WTC11 (cell line): ENCODE results near the gene PRKCE. TPM values are rescaled to one million over a fixed set of nuclear protein-coding genes. Genes with fewer than 3 reads are reported as not detected.

Experiments
- ATAC-seq: fragments of 200-7000 bp; cut with Tn5 transposase; 2 replicates; pipeline ENCODE4 v1.10.0; 2021; ENCODE audit warnings: mild to moderate bottlenecking, moderate library complexity
- CTCF ChIA-PET: fragments of 300-600 bp; sonication (Branson Sonifier 250); formaldehyde crosslinking; loops from one replicate; lab custom pipeline; 2021; ENCODE audit warnings: antibody characterized with exemption; lab: Charles Lee
- POLR2A ChIA-PET: fragments of 350-600 bp; sonication (Branson Sonifier 250); formaldehyde crosslinking; loops from one replicate; lab custom pipeline; 2021; ENCODE audit warnings: antibody characterized with exemption; lab: Charles Lee
- DNase-seq: peaks from one replicate; pipeline ENCODE4 v3.0.0; 2021; ENCODE audit warnings: low spot score
- H3K27ac Mint-ChIP-seq: 2 replicates; pipeline ENCODE4 v1.8.0; 2021; ENCODE audit warnings: mixed read lengths
- H3K27me3 Mint-ChIP-seq: 2 replicates; pipeline ENCODE4 v1.8.0; 2021; ENCODE audit warnings: low read depth, mild to moderate bottlenecking, moderate library complexity, mixed read lengths
- H3K36me3 Mint-ChIP-seq: 2 replicates; pipeline ENCODE4 v1.8.0; 2021; ENCODE audit warnings: mixed read lengths
- H3K4me1 Mint-ChIP-seq: 2 replicates; pipeline ENCODE4 v1.8.0; 2022; ENCODE audit warnings: mixed read lengths
- H3K4me3 Mint-ChIP-seq: 2 replicates; pipeline ENCODE4 v1.8.0; 2021; ENCODE audit warnings: mild to moderate bottlenecking, moderate library complexity, mixed read lengths
- H3K9me3 Mint-ChIP-seq: 2 replicates; pipeline ENCODE4 v1.8.0; 2021; ENCODE audit warnings: mixed read lengths
- ATF1 ChIP-seq: sonication (generic); formaldehyde crosslinking; IDR thresholded peaks from 2 replicates; pipeline ENCODE4 v1.8.1; 2023; ENCODE audit warnings: mild to moderate bottlenecking, moderate library complexity, missing genetic modification reagents
- EMX1 ChIP-seq: fragments of 250-450 bp; sonication (Bioruptor Pico); IDR thresholded peaks from 2 replicates; pipeline ENCODE4 v1.8.0; 2021; ENCODE audit warnings: mild to moderate bottlenecking
- GABPB1 ChIP-seq: sonication (generic); formaldehyde crosslinking; IDR thresholded peaks from 2 replicates; pipeline ENCODE4 v1.8.1; 2023; ENCODE audit warnings: mild to moderate bottlenecking, missing genetic modification reagents
- MXD4 ChIP-seq: fragments of 250-450 bp; sonication (Bioruptor Pico); IDR thresholded peaks from 2 replicates; pipeline ENCODE4 v1.8.0; 2021; ENCODE audit warnings: mild to moderate bottlenecking, moderate library complexity, borderline replicate concordance
- MYBL2 ChIP-seq: sonication (generic); formaldehyde crosslinking; IDR thresholded peaks from 2 replicates; pipeline ENCODE4 v1.8.1; 2023; ENCODE audit warnings: mild to moderate bottlenecking, moderate library complexity, missing genetic modification reagents
- NFE2L1 ChIP-seq: sonication (generic); formaldehyde crosslinking; IDR thresholded peaks from 2 replicates; pipeline ENCODE4 v1.8.1; 2023; ENCODE audit warnings: missing genetic modification reagents
- RORB ChIP-seq: fragments of 250-450 bp; sonication (Bioruptor Pico); IDR thresholded peaks from 2 replicates; pipeline ENCODE4 v1.9.0; 2021; ENCODE audit warnings: mild to moderate bottlenecking
- SOX15 ChIP-seq: fragments of 250-450 bp; sonication (Bioruptor Pico); IDR thresholded peaks from 2 replicates; pipeline ENCODE4 v1.9.0; 2021; ENCODE audit warnings: mild to moderate bottlenecking
- TEAD4 ChIP-seq: sonication (generic); formaldehyde crosslinking; IDR thresholded peaks from 2 replicates; pipeline ENCODE4 v1.8.0; 2022; ENCODE audit warnings: mild to moderate bottlenecking, missing genetic modification reagents
- ZNF317 ChIP-seq: sonication (generic); formaldehyde crosslinking; IDR thresholded peaks from 2 replicates; pipeline ENCODE4 v1.8.1; 2023; ENCODE audit warnings: low read depth, mild to moderate bottlenecking, moderate library complexity, missing genetic modification reagents, borderline replicate concordance
- ZNF416 ChIP-seq: fragments of 250-450 bp; sonication (Bioruptor Pico); IDR thresholded peaks from 2 replicates; pipeline ENCODE4 v1.9.0; 2021; ENCODE audit warnings: mild to moderate bottlenecking, inconsistent platforms
- ZNF423 ChIP-seq: fragments of 250-450 bp; sonication (Bioruptor Pico); IDR thresholded peaks from 2 replicates; pipeline ENCODE4 v2.1.2; 2022; ENCODE audit warnings: mild to moderate bottlenecking, moderate library complexity
- total RNA-seq: library from RNA; stranded (reverse); gene quantifications from 3 replicates; pipeline ENCODE4 v1.2.3, GENCODE V29; 2021
- TF ChIP-seq, protein P1 (sequence below): fragments of 250-450 bp; sonication (Bioruptor Pico); IDR thresholded peaks from 2 replicates; pipeline ENCODE4 v2.1.2; 2022; ENCODE audit warnings: mild to moderate bottlenecking, moderate library complexity
- TF ChIP-seq, protein P2 (sequence below): sonication (generic); formaldehyde crosslinking; IDR thresholded peaks from 2 replicates; pipeline ENCODE4 v1.8.0; 2022; ENCODE audit warnings: mild to moderate bottlenecking, missing genetic modification reagents
- TF ChIP-seq, protein P3 (sequence below): fragments of 250-450 bp; sonication (Bioruptor Pico); IDR thresholded peaks from 2 replicates; pipeline ENCODE4 v1.9.0; 2021; ENCODE audit warnings: mild to moderate bottlenecking
- TF ChIP-seq, protein P4 (sequence below): fragments of 250-450 bp; sonication (Bioruptor Pico); IDR thresholded peaks from 2 replicates; pipeline ENCODE4 v1.8.0; 2021; ENCODE audit warnings: mild to moderate bottlenecking
- TF ChIP-seq, protein P5 (sequence below): sonication (generic); formaldehyde crosslinking; IDR thresholded peaks from 2 replicates; pipeline ENCODE4 v1.8.1; 2022; ENCODE audit warnings: mild to moderate bottlenecking, missing genetic modification reagents, moderate library complexity, borderline replicate concordance
- TF ChIP-seq, protein P6 (sequence below): sonication (generic); formaldehyde crosslinking; IDR thresholded peaks from 2 replicates; pipeline ENCODE4 v1.8.0; 2023; ENCODE audit warnings: missing genetic modification reagents, mild to moderate bottlenecking, borderline replicate concordance
- TF ChIP-seq, protein P7 (sequence below): sonication (generic); formaldehyde crosslinking; IDR thresholded peaks from 2 replicates; pipeline ENCODE4 v1.8.0; 2023; ENCODE audit warnings: mild to moderate bottlenecking, missing genetic modification reagents
- TF ChIP-seq, protein P8 (sequence below): fragments of 250-450 bp; sonication (Bioruptor Pico); IDR thresholded peaks from 2 replicates; pipeline ENCODE4 v1.9.0; 2021; ENCODE audit warnings: moderate library complexity, mild to moderate bottlenecking, inconsistent platforms, borderline replicate concordance

Gene PRKCE
- total RNA-seq, 1 experiment from 2014 or later = 5.8 TPM

DNA sequence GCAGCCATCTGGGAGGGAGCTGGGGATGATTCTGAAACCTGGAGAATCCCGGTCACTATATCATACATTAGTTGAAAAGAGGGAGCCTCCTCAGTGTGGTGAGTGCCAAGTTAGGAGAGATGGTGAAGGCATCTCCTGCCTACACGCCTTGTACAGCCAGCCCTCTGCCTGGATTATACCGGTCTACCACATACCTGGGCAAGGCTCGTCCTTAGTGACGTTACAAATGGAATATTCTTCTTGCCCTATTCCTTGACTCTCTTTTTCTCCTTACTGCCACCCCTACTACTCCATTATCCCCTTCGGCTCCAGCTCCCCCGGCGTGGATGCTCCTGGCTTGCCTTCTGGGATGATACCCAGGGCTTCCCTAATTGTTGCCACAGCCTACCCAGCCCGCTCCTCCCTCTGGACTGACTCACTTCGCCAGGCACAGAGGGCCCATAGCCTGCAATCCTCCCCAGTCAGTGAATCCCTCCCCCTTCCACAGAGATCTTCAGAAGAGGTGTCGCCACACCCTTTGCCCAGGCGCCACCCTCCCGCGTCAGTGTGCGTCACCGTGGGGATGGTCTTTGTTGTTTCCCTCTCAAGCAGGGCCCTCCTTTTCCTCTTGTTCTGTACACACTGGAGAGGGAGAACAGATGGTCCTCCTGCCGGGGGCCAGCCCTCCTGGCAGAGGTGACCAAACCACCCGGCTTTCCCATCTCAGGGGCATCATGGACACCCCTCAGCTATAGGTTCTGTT is 530.5 kb downstream of the PRKCE start (continued):
- TF ChIP-seq, protein P1, sequence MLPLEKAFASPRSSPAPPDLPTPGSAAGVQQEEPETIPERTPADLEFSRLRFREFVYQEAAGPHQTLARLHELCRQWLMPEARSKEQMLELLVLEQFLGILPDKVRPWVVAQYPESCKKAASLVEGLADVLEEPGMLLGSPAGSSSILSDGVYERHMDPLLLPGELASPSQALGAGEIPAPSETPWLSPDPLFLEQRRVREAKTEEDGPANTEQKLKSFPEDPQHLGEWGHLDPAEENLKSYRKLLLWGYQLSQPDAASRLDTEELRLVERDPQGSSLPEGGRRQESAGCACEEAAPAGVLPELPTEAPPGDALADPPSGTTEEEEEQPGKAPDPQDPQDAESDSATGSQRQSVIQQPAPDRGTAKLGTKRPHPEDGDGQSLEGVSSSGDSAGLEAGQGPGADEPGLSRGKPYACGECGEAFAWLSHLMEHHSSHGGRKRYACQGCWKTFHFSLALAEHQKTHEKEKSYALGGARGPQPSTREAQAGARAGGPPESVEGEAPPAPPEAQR = no peak
- TF ChIP-seq MYBL2 (CRISPR knock-in tag) (no peak), ATF1 (CRISPR knock-in tag) (no peak)
- TF ChIP-seq, all 79 proteins: peak for 0

DNA sequence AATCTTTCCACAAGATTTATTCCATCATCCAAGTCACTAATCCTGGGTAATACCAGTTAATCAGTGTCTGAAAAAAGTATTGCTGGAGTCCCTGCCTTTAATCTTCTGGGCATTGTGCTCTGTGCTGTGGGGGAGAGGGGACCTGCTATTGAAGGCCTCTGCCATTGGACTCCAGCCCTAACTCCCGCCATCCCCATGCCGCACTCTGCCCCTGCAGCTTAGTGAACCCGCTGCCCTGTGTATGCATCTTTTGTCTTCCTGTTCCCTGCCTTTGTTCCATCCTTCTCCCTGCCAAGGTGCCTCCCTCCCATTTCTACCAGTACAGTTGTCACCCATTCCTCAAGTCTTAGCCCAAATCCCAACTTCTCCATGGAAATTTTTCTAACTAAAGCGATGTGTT is 532.0 kb downstream of the PRKCE start:
- ChIA-PET POLR2A (no interaction called here), CTCF (no interaction called here)
- no peak overlapping the region for H3K4me3 Mint-ChIP-seq
- no peak for DNase-seq
- peaks cover 4% of the 10 kb centered on the region for H3K4me1 Mint-ChIP-seq
- no peak overlapping the region for H3K27ac Mint-ChIP-seq
- no peaks in the 10 kb centered on the region for H3K9me3 Mint-ChIP-seq
- H3K27me3 Mint-ChIP-seq = no peaks in the 10 kb centered on the region
- no peak for ATAC-seq
- H3K36me3 Mint-ChIP-seq = no peaks in the 10 kb centered on the region
- TF ChIP-seq GABPB1 = no peak
- TF ChIP-seq EMX1 (CRISPR knock-in tag) = no peak
- TF ChIP-seq TEAD4 (CRISPR knock-in tag) = no peak
- no peak for TF ChIP-seq NFE2L1
- TF ChIP-seq, protein P2, sequence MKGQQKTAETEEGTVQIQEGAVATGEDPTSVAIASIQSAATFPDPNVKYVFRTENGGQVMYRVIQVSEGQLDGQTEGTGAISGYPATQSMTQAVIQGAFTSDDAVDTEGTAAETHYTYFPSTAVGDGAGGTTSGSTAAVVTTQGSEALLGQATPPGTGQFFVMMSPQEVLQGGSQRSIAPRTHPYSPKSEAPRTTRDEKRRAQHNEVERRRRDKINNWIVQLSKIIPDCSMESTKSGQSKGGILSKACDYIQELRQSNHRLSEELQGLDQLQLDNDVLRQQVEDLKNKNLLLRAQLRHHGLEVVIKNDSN (CRISPR knock-in tag) = no peak
- TF ChIP-seq, protein P3, sequence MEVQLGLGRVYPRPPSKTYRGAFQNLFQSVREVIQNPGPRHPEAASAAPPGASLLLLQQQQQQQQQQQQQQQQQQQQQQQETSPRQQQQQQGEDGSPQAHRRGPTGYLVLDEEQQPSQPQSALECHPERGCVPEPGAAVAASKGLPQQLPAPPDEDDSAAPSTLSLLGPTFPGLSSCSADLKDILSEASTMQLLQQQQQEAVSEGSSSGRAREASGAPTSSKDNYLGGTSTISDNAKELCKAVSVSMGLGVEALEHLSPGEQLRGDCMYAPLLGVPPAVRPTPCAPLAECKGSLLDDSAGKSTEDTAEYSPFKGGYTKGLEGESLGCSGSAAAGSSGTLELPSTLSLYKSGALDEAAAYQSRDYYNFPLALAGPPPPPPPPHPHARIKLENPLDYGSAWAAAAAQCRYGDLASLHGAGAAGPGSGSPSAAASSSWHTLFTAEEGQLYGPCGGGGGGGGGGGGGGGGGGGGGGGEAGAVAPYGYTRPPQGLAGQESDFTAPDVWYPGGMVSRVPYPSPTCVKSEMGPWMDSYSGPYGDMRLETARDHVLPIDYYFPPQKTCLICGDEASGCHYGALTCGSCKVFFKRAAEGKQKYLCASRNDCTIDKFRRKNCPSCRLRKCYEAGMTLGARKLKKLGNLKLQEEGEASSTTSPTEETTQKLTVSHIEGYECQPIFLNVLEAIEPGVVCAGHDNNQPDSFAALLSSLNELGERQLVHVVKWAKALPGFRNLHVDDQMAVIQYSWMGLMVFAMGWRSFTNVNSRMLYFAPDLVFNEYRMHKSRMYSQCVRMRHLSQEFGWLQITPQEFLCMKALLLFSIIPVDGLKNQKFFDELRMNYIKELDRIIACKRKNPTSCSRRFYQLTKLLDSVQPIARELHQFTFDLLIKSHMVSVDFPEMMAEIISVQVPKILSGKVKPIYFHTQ = no peak
- no peak for TF ChIP-seq MXD4 (CRISPR knock-in tag)
- TF ChIP-seq ZNF416 (CRISPR knock-in tag) = no peak
- TF ChIP-seq RORB = no peak
- TF ChIP-seq, protein P4, sequence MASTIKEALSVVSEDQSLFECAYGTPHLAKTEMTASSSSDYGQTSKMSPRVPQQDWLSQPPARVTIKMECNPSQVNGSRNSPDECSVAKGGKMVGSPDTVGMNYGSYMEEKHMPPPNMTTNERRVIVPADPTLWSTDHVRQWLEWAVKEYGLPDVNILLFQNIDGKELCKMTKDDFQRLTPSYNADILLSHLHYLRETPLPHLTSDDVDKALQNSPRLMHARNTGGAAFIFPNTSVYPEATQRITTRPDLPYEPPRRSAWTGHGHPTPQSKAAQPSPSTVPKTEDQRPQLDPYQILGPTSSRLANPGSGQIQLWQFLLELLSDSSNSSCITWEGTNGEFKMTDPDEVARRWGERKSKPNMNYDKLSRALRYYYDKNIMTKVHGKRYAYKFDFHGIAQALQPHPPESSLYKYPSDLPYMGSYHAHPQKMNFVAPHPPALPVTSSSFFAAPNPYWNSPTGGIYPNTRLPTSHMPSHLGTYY (CRISPR knock-in tag) = no peak
- TF ChIP-seq ZNF317 (CRISPR knock-in tag) = no peak
- TF ChIP-seq, protein P5, sequence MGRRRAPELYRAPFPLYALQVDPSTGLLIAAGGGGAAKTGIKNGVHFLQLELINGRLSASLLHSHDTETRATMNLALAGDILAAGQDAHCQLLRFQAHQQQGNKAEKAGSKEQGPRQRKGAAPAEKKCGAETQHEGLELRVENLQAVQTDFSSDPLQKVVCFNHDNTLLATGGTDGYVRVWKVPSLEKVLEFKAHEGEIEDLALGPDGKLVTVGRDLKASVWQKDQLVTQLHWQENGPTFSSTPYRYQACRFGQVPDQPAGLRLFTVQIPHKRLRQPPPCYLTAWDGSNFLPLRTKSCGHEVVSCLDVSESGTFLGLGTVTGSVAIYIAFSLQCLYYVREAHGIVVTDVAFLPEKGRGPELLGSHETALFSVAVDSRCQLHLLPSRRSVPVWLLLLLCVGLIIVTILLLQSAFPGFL (CRISPR knock-in tag) = no peak
- no peak for TF ChIP-seq SOX15 (CRISPR knock-in tag)
- TF ChIP-seq, protein P6, sequence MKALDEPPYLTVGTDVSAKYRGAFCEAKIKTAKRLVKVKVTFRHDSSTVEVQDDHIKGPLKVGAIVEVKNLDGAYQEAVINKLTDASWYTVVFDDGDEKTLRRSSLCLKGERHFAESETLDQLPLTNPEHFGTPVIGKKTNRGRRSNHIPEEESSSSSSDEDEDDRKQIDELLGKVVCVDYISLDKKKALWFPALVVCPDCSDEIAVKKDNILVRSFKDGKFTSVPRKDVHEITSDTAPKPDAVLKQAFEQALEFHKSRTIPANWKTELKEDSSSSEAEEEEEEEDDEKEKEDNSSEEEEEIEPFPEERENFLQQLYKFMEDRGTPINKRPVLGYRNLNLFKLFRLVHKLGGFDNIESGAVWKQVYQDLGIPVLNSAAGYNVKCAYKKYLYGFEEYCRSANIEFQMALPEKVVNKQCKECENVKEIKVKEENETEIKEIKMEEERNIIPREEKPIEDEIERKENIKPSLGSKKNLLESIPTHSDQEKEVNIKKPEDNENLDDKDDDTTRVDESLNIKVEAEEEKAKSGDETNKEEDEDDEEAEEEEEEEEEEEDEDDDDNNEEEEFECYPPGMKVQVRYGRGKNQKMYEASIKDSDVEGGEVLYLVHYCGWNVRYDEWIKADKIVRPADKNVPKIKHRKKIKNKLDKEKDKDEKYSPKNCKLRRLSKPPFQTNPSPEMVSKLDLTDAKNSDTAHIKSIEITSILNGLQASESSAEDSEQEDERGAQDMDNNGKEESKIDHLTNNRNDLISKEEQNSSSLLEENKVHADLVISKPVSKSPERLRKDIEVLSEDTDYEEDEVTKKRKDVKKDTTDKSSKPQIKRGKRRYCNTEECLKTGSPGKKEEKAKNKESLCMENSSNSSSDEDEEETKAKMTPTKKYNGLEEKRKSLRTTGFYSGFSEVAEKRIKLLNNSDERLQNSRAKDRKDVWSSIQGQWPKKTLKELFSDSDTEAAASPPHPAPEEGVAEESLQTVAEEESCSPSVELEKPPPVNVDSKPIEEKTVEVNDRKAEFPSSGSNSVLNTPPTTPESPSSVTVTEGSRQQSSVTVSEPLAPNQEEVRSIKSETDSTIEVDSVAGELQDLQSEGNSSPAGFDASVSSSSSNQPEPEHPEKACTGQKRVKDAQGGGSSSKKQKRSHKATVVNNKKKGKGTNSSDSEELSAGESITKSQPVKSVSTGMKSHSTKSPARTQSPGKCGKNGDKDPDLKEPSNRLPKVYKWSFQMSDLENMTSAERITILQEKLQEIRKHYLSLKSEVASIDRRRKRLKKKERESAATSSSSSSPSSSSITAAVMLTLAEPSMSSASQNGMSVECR = no peak
- TF ChIP-seq, protein P7, sequence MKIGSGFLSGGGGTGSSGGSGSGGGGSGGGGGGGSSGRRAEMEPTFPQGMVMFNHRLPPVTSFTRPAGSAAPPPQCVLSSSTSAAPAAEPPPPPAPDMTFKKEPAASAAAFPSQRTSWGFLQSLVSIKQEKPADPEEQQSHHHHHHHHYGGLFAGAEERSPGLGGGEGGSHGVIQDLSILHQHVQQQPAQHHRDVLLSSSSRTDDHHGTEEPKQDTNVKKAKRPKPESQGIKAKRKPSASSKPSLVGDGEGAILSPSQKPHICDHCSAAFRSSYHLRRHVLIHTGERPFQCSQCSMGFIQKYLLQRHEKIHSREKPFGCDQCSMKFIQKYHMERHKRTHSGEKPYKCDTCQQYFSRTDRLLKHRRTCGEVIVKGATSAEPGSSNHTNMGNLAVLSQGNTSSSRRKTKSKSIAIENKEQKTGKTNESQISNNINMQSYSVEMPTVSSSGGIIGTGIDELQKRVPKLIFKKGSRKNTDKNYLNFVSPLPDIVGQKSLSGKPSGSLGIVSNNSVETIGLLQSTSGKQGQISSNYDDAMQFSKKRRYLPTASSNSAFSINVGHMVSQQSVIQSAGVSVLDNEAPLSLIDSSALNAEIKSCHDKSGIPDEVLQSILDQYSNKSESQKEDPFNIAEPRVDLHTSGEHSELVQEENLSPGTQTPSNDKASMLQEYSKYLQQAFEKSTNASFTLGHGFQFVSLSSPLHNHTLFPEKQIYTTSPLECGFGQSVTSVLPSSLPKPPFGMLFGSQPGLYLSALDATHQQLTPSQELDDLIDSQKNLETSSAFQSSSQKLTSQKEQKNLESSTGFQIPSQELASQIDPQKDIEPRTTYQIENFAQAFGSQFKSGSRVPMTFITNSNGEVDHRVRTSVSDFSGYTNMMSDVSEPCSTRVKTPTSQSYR = no peak
- TF ChIP-seq ZNF423 (CRISPR knock-in tag) = no peak
- TF ChIP-seq, protein P8, sequence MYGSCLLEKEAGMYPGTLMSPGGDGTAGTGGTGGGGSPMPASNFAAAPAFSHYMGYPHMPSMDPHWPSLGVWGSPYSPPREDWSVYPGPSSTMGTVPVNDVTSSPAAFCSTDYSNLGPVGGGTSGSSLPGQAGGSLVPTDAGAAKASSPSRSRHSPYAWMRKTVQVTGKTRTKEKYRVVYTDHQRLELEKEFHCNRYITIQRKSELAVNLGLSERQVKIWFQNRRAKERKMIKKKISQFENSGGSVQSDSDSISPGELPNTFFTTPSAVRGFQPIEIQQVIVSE (CRISPR knock-in tag) = no peak
